ENCODE data around the gene FMNL2. TPM values are rescaled to one million over a fixed set of nuclear protein-coding genes. Genes with fewer than 3 reads are reported as not detected.

The FMNL2 gene
- polyA plus RNA-seq, result 35.3 TPM
- long read RNA-seq, donor 1, partial matches to known transcripts, result 55 of 55 reads
- long read RNA-seq, donor 1, other reads (novel, unspliced or antisense), result 0 of 55 reads
- long read RNA-seq, donor 2, partial matches to known transcripts, result 6 of 6 reads
- long read RNA-seq, donor 2, other reads (novel, unspliced or antisense), result 0 of 6 reads
- long read RNA-seq, donor 3, result 0 reads
- long read RNA-seq, donor 4, result 0 reads
- long read RNA-seq, donor 5, partial matches to known transcripts, result 20 of 20 reads
- long read RNA-seq, donor 5, other reads (novel, unspliced or antisense), result 0 of 20 reads
- long read RNA-seq, donor 6, partial matches to known transcripts, result 78 of 78 reads
- long read RNA-seq, donor 6, other reads (novel, unspliced or antisense), result 0 of 78 reads
- long read RNA-seq, donor 7, partial matches to known transcripts, result 5 of 5 reads
- long read RNA-seq, donor 7, other reads (novel, unspliced or antisense), result 0 of 5 reads
- long read RNA-seq, donor 8, full-length matches to known transcripts, result 1 of 114 reads
- long read RNA-seq, donor 8, partial matches to known transcripts, result 113 of 114 reads
- long read RNA-seq, donor 8, other reads (novel, unspliced or antisense), result 0 of 114 reads
- long read RNA-seq, donor 9, partial matches to known transcripts, result 8 of 8 reads
- long read RNA-seq, donor 9, other reads (novel, unspliced or antisense), result 0 of 8 reads
- long read RNA-seq, donor 10, full-length matches to known transcripts, result 1 of 15 reads
- long read RNA-seq, donor 10, partial matches to known transcripts, result 14 of 15 reads
- long read RNA-seq, donor 10, other reads (novel, unspliced or antisense), result 0 of 15 reads
- long read RNA-seq, donor 11, partial matches to known transcripts, result 43 of 55 reads
- long read RNA-seq, donor 11, other reads (novel, unspliced or antisense), result 12 of 55 reads

DNA sequence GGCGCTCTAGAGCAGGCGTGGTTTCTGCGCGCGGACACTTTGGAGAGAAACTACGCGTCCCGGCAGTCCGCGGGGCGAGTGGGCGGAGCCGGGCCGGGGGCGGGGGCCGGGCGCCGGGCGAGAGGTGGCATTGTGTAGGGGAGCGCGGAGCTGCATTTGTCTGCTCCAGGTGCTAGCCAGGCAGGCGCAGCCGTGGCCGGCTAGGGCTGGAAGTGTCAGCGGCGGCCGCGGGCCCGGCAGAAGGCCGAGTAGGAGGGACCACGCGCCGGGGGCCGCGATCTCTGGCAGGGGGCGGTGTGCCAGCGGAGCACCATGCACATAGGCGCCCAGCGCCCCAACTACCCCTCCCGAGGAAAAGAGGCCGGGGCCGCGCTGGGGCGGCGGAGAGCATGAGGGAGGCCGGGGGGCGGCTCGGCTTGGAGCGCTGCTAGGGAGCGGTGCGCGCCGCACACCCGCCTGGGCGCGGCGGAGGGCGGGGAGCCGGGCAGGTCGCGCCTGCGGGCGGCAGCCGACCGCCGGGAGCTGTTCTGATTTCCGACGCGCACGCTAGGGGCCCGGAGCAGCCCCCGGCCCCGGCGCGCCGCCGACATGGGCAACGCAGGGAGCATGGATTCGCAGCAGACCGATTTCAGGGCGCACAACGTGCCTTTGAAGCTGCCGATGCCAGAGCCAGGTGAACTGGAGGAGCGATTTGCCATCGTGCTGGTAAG lies at the start of gene FMNL2:
Gene FMNL2 (plus strand): TSS at position 159 of the 710 bp plus-strand sequence.
- H3K4me3 ChIP-seq (ENCODE audit: low read length), result peak within 1 kb of the TSS; percentile 84
- H3K27ac ChIP-seq (ENCODE audit: low read length), result peak within 1 kb of the TSS; percentile 73
- H3K9me3 ChIP-seq (ENCODE audit: control insufficient read depth, low read depth, low read length), result no peaks in the 10 kb centered on the region
- peak; percentile 78 to 92 for DNase-seq
- peaks cover 3% of the 10 kb centered on the region for H3K4me1 ChIP-seq (ENCODE audit: control insufficient read depth, insufficient read depth, low read length)
- H3K27me3 ChIP-seq (ENCODE audit: control insufficient read depth, insufficient read depth, low read length), result no peaks in the 10 kb centered on the region
- H3K36me3 ChIP-seq (ENCODE audit: control insufficient read depth, insufficient read depth, low read length), result no peaks in the 10 kb centered on the region
- no CpG with 5 or more reads among the region's 85 CpGs for WGBS (ENCODE audit: insufficient coverage, low lambda C conversion rate)

DNA sequence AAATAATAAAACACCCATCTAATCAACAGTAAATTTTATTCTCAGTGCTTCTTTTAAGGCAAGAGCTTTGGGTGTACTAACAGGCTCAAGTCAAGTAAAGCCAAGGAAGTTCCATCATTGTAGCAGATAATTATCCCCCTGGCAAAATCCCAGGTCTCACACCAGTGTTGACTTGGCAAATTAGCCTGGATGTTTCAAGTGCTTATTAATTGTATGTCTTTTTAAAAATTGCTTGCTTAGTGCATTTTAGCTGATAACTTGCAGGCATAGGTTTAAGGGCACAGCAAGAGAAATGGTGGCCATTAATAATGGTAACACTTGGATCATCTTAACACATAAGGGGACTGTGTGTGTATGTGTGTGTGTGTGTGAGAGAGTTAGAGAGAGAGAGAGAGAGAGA lies 42.0 kb upstream of the FMNL2 start:
- no peak overlapping the region for H3K4me3 ChIP-seq (ENCODE audit: low read length)
- H3K36me3 ChIP-seq (ENCODE audit: control insufficient read depth, insufficient read depth, low read length), result no peaks in the 10 kb centered on the region
- no peak overlapping the region for H3K27ac ChIP-seq (ENCODE audit: low read length)
- DNase-seq, result no peak
- no peaks in the 10 kb centered on the region for H3K27me3 ChIP-seq (ENCODE audit: control insufficient read depth, insufficient read depth, low read length)
- no peaks in the 10 kb centered on the region for H3K4me1 ChIP-seq (ENCODE audit: control insufficient read depth, insufficient read depth, low read length)
- H3K9me3 ChIP-seq (ENCODE audit: control insufficient read depth, low read depth, low read length), result no peaks in the 10 kb centered on the region

DNA sequence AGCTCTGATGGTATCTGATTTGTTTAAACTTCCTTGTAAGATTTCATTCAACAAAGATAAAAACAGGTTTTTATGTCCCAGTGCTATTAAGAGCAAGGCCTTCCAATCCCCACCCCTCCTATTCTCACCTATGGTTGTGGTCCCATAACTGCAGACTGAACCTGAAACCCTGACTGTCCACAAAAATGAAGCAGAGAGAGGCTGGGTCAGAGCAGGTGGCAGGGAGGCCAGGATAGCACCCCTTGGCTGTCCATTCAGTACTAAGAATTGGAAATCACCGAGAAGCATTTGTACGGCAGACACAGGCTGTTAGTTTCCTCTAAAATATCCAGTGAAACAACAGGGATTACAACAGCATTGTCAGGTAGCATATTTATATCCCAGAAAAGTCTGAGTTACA lies 37.3 kb upstream of the FMNL2 start:
- DNase-seq, result no peak
- Histone ChIP-seq H3K4me3 (ENCODE audit: low read length) (no peak overlapping the region), H3K4me1 (ENCODE audit: control insufficient read depth, insufficient read depth, low read length) (no peaks in the 10 kb centered on the region), H3K27ac (ENCODE audit: low read length) (no peak overlapping the region), H3K27me3 (ENCODE audit: control insufficient read depth, insufficient read depth, low read length) (no peaks in the 10 kb centered on the region), H3K36me3 (ENCODE audit: control insufficient read depth, insufficient read depth, low read length) (no peaks in the 10 kb centered on the region), H3K9me3 (ENCODE audit: control insufficient read depth, low read depth, low read length) (no peaks in the 10 kb centered on the region)
- WGBS (ENCODE audit: insufficient coverage, low lambda C conversion rate), result 100% methylated on average over 2 of the region's 2 CpGs

DNA sequence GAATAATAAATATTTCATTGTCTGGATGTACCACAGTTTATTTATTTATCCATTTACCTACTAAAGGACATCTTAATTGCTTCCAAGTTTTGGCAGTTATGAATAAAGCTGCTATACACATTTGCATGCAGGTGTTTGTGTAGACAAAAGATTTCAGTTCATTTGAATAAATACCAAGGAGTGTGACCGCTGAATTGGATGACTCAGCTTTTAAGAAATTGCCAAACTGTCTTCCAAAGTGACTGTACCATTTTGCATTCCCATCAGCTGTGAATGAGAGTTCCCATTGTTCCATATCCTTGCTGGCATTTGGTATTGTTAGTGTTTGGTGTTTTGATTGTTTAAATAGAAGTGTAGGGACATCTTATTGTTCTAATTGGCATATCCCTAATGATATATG lies 36.2 kb upstream of the FMNL2 start:
- no peaks in the 10 kb centered on the region for H3K36me3 ChIP-seq (ENCODE audit: control insufficient read depth, insufficient read depth, low read length)
- no peaks in the 10 kb centered on the region for H3K27me3 ChIP-seq (ENCODE audit: control insufficient read depth, insufficient read depth, low read length)
- no CpG with 5 or more reads among the region's 1 CpG for WGBS (ENCODE audit: insufficient coverage, low lambda C conversion rate)
- no peak overlapping the region for H3K27ac ChIP-seq (ENCODE audit: low read length)
- H3K4me3 ChIP-seq (ENCODE audit: low read length), result no peak overlapping the region
- DNase-seq, result no peak
- H3K4me1 ChIP-seq (ENCODE audit: control insufficient read depth, insufficient read depth, low read length), result no peaks in the 10 kb centered on the region
- H3K9me3 ChIP-seq (ENCODE audit: control insufficient read depth, low read depth, low read length), result no peaks in the 10 kb centered on the region

DNA sequence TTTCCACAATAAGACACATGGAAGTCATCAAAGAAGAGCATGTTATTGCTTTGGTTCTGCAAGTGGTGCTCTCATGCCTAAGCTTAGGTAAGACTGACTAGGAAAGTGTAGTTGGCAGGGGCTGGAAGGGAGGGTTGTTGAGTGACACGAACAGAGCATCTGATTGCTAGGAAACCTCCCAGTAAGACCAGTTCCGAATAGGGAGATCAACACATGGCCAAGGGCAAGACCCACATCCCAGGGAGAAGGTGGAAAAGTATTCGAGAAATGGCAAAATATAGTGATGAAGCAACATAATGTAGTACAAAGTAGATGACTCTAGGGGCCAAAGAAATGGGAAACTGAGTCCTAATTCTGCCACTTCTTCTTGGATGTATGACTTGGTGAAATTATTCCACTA lies 33.8 kb upstream of the FMNL2 start:
- Histone ChIP-seq H3K27me3 (ENCODE audit: control insufficient read depth, insufficient read depth, low read length) (peaks cover 3% of the 10 kb centered on the region), H3K36me3 (ENCODE audit: control insufficient read depth, insufficient read depth, low read length) (no peaks in the 10 kb centered on the region), H3K4me3 (ENCODE audit: low read length) (no peak overlapping the region), H3K9me3 (ENCODE audit: control insufficient read depth, low read depth, low read length) (no peaks in the 10 kb centered on the region), H3K27ac (ENCODE audit: low read length) (no peak overlapping the region), H3K4me1 (ENCODE audit: control insufficient read depth, insufficient read depth, low read length) (no peaks in the 10 kb centered on the region)
- no CpG with 5 or more reads among the region's 3 CpGs for WGBS (ENCODE audit: insufficient coverage, low lambda C conversion rate)
- DNase-seq, result no peak

DNA sequence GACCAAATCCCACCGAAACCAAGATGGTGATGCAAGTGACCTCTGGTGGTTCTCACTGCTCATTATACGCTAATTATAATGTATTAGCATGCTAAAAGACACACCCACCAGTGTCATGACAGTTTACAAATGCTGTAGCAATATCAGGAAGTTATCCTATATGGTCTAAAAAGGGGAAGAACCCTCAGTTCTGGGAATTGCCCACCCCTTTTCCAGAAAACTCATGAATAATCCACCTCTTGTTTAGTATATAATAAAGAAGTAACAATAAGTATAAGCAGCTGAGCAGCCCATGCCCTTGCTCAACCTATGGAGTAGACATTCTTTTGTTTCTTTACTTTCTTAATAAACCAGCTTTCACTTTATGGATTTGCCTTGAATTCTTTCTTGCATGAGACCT lies 31.0 kb upstream of the FMNL2 start:
- no CpG with 5 or more reads among the region's 2 CpGs for WGBS (ENCODE audit: insufficient coverage, low lambda C conversion rate)
- no peak for DNase-seq
- no peak overlapping the region for H3K27ac ChIP-seq (ENCODE audit: low read length)
- no peaks in the 10 kb centered on the region for H3K4me1 ChIP-seq (ENCODE audit: control insufficient read depth, insufficient read depth, low read length)
- H3K9me3 ChIP-seq (ENCODE audit: control insufficient read depth, low read depth, low read length), result no peaks in the 10 kb centered on the region
- H3K4me3 ChIP-seq (ENCODE audit: low read length), result no peak overlapping the region
- peaks cover 3% of the 10 kb centered on the region for H3K27me3 ChIP-seq (ENCODE audit: control insufficient read depth, insufficient read depth, low read length)
- no peaks in the 10 kb centered on the region for H3K36me3 ChIP-seq (ENCODE audit: control insufficient read depth, insufficient read depth, low read length)

DNA sequence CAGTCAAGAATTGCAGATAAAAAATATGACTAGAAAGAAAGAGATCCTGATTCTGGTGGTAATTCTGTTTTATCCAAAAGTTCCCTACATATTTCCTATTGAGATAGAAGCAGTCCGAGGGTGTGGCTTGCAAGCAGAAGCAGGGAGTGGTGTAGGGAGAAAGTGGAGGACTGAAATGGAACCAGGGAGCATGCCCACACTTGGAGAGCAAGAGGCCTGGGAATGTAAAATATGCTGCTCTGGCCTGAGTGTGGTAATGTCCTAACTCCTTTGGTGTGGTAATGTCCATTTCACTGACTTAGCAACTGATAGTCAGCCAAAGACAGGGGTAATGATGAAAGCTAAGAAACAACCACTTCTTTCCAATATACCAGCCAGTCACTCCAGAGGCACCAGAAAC lies 30.1 kb upstream of the FMNL2 start:
- no peaks in the 10 kb centered on the region for H3K36me3 ChIP-seq (ENCODE audit: control insufficient read depth, insufficient read depth, low read length)
- no CpG with 5 or more reads among the region's 1 CpG for WGBS (ENCODE audit: insufficient coverage, low lambda C conversion rate)
- H3K27ac ChIP-seq (ENCODE audit: low read length), result no peak overlapping the region
- H3K27me3 ChIP-seq (ENCODE audit: control insufficient read depth, insufficient read depth, low read length), result peaks cover 3% of the 10 kb centered on the region
- H3K9me3 ChIP-seq (ENCODE audit: control insufficient read depth, low read depth, low read length), result no peaks in the 10 kb centered on the region
- H3K4me1 ChIP-seq (ENCODE audit: control insufficient read depth, insufficient read depth, low read length), result no peaks in the 10 kb centered on the region
- no peak overlapping the region for H3K4me3 ChIP-seq (ENCODE audit: low read length)
- DNase-seq, result no peak

DNA sequence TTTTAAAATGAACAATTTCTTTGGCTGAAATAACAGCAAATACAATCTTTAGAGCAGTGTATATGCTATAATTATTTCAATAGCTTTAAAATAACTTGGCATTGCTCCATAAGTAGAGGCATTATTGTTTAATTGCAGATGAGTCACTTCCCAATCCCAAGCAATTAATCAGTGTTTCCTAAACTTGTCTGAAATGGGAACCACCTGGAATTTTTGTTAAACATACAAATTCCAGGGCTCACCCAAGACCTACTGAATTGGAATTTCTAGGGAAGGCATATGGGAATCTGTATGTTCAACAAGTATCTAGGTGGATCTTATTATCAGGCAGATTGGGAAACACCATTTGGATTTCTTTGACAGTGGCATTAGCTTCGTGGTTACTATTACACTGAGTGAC lies 27.1 kb upstream of the FMNL2 start:
- H3K27ac ChIP-seq (ENCODE audit: low read length), result no peak overlapping the region
- no peak for DNase-seq
- WGBS (ENCODE audit: insufficient coverage, low lambda C conversion rate), result no CpG with 5 or more reads among the region's 1 CpG

DNA sequence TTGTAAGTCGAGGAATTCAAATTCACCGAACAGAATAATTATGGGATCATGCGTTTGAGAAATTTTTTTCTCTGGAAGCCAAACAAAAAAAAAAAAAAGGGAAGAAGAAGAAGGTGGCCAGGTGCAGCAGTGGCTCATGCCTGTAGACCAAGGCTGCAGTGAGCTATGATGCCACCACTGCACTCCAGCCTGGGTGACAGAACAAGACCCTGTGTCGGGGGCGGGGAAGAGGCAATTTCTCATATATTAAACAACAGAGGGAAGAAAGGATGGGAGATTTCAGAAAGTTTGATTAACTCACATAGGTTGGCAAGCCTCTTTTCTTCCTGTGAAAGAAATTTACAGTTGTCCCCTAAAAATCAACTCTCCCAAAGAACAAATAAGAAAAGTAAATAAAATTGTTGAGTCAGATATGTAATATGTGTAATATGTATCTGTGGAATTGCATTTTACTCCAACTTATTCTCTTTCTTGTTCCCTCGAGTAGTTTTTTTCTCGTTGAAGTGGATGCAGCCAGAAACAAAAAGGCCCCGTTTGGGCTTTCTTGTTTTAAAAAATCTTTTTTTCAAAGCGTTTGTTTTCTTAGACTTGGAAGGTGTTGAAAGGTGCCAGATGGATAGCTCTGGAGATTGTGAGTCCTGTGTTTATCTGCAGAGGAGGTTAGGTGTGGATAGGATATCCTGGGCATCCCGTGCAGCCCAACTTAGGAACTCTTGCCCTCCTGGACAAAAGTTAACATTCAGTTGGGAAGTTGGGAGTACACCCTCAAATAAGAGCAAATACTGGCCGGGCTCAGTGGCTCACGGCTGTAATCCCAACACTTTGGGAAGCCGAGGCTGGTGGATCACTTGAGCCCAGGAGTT lies 25.4 kb upstream of the FMNL2 start:
- no peak for DNase-seq
- Histone ChIP-seq H3K27me3 (ENCODE audit: control insufficient read depth, insufficient read depth, low read length) (no peaks in the 10 kb centered on the region), H3K36me3 (ENCODE audit: control insufficient read depth, insufficient read depth, low read length) (no peaks in the 10 kb centered on the region), H3K9me3 (ENCODE audit: control insufficient read depth, low read depth, low read length) (no peaks in the 10 kb centered on the region), H3K4me3 (ENCODE audit: low read length) (no peak overlapping the region), H3K27ac (ENCODE audit: low read length) (no peak overlapping the region), H3K4me1 (ENCODE audit: control insufficient read depth, insufficient read depth, low read length) (no peaks in the 10 kb centered on the region)
- WGBS (ENCODE audit: insufficient coverage, low lambda C conversion rate), result 100% methylated on average over 1 of the region's 13 CpGs

More for the DNA sequence above, 27.1 kb upstream of the FMNL2 start:
- Histone ChIP-seq H3K4me3 (ENCODE audit: low read length) (no peak overlapping the region), H3K4me1 (ENCODE audit: control insufficient read depth, insufficient read depth, low read length) (no peaks in the 10 kb centered on the region), H3K9me3 (ENCODE audit: control insufficient read depth, low read depth, low read length) (no peaks in the 10 kb centered on the region), H3K36me3 (ENCODE audit: control insufficient read depth, insufficient read depth, low read length) (no peaks in the 10 kb centered on the region), H3K27me3 (ENCODE audit: control insufficient read depth, insufficient read depth, low read length) (peaks cover 3% of the 10 kb centered on the region)

Measured in large intestine (tissue), 12 donors.